Inferior parietal cortex (tissue), 1 donor: ENCODE data around the gene COA1.
A peak's percentile ranks its signal among the peaks of the same experiment; 100 is the strongest.

Source experiments
- DNase-seq: peaks from one replicate; pipeline ENCODE4 v3.0.0-alpha.2; 2016; ENCODE audit errors: extremely low spot score

Gene COA1

DNA sequence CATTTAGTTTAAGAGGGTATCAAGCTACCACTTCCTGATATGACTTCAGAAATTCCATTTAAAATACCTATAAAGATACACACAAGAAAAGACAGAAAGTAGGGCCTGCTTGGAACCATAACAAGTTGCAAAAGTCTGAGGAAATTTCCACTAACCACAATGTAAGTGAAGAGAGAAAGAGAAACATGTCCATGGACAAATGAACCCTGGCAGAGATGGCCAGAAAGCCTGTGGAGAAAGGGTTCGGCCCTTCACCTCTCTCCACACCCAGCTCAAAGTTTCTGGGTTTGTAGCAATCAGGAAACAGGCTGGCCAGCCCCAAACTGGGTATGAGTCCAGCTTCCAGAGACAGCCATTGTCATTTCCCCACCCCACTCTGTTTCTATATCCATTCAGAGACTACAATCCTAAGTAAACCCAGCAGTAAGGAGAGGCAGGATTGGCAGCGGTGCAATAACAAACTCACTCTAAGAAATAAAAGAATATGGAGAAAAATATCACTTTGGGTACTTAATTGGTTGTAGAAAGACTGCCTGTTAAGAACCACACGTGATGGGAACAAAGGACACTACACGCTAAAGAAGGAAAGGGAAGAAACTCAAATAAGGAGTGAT lies 75.3 kb downstream of the COA1 start:
- no peak for DNase-seq

DNA sequence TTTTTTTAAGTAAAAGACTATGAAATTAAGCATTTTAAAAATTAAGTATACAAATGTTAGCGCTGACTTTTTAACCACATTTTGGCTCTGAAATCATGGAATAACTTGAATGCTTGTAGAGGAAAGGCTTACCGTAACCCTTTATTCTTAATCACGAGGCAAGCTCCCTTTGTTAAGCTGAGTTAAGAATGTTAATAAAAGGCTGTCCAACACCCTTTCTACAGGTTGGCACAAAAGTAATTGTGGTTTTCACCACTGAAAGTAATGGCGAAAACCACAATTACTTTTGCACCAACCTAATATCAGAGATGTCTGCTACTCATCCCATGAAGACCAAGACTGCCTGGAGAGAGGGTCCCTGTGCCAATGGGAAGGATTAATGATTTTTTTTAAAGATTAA lies 75.9 kb downstream of the COA1 start:
- DNase-seq = no peak

DNA sequence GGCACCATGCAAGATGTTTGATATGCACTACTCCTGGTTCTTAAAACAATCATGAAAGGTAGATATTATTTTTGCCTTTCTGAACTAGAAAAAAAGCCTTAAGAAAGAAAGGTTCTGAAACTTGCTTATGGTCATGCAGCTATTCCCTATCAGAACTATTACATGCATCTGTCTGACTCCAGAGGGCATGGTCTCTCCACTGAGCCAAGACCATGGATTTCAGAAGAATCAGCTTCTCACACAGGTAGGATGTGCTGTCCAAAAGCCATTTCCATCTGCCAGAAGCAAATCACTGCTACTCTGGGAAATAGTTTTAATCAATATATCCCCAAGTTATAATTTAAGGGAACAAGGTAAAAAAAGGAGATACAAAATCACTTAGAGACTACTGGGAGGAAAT lies 77.0 kb downstream of the COA1 start:
- DNase-seq = no peak

DNA sequence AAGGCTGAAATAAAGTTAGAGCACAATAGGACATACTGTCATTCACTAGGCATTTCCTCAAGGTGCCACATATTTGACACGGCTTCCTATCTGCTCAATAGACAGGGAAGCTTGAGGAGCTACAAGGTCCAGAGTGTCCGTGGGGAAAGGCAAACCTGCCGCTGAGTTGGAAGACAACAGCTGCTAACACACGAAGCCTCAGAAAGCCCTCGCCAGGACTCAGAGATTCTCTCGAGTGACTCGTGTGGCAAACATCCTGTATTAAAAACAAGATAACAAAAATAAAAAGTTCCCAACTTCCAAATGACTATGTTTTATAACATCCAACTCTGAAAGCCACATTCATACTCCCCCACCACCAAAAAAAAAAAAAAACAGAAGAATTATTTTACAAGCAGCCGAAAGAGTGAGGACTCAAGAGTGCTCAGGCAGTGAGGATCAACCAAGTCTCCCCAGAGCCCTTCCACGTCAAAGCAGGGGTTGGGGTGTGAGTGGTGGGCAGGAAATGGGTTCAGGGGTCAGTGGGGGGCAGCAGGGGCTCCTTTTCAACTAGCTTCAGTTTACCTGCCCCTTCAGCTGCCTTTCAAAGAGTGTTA lies 78.8 kb downstream of the COA1 start:
- no peak for DNase-seq

DNA sequence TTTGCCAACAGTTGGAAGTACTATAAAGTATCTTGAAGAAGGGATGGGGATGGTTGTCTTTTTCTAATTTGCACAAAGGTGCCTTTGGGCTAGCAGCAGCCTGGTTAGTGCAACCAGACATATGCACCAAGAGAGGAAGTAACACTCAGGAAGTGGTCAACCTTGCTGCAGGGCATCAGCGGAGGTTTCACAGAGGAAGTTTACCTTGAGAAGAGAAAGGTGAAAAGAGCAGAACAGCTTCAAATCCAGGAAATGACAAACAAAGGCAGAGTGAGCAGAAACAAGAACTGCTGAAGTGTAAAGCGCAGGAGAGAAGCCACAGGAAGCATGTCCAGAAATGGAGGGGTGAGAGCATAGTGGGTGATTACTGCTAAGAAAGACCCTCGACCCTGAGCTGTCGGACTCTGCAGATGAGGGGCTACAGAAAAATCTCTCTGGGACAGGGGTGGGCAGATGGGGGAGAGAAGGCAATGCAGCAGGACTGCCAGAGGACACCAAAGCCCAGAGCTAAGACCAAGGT lies 79.5 kb downstream of the COA1 start:
- DNase-seq = peak; percentile 16

DNA sequence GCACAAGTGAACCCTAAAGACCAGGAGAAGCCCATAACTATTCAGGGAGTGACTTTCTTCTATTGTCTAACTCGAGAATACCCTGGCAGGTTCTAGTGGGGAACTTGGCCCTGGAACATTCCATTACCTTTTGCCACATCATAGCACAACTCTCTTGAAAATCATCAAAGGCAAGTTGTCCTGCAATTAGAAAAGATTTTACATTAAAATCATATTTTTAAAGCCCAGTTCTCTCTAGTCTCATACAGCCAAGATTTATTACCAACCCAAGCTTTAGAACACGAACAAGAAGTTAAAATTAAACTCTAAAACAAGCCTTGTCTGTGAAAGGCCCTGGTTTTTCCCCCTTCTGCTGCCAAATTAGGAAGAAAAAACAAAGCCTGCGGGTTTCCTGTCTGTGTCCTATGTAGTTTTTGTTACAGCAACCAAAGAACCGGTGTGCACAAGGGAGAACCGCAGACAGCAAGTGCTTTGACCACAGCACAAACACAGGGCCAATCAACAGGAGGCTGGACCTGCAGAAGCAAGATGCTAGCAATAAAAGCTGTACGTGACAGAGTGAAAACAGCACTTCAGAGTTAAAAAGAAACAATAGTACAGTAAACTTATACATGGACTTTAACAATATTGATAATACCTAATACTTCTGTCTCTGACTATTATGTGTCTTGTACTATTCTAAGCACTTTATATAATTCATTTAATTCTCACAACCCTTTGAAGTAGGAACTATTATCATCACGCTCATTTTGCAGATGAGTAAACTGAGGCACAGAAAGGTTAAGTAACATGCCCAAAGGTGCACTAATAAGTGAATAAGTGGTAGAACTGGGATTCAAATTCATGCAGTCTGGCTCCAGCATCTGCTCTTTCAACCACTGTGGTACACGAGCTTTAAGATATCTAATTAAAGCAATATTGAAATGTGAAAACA lies 80.6 kb downstream of the COA1 start:
- DNase-seq = peak; percentile 48

DNA sequence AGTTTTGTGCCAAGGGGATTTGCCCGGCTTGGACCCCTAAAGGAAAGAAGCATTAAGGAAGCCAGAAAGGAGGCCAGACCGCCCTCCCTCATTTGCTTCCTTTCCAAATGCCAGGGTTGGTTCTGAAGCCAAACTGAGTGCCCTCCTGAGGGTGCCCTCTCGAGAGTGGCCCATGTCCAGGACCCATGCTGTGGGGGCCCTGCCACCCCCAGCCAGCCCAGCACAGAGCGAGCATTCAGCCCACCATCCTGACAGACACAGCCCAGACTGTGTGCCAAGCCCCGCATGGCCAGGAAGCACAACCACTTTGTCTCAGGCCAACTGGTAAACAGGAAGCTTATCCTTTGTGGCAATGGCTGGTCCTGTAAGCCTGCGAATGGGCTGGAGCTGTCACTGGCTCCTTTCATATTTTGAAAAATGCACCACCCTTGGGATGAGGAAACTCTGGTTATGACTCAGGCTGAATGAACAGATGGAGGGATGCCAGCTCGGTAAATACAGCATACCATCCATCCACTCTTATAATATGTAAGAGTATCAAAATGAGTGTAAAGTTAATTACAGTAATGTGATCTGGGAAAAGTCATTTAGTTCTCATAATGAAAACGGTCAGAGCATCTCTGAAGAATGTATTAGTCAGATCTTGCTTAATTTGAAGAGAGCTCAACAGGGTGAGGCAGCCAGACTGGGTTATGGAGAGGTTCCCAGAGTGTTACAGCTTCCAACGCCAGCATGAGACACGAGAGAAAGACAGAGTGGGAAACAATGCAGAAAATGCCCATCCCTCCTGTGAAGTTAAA lies 81.5 kb downstream of the COA1 start:
- peak; percentile 65 for DNase-seq

DNA sequence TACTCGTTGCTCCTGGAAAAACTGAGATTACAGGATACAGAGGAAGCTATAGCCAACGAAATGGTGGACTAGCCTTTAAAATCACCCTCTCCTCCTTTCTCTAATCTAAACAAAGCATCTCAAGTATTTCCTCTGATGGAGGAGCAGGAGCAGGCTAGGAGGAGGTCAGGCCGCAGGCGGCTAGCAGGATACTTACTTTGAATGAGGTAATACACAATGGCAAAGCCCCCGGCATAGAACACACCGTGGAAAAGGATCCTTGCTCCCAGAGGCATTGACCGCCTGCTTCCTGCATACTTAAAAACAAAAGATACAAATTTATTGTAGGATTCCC lies 82.0 kb downstream of the COA1 start:
- no peak for DNase-seq

DNA sequence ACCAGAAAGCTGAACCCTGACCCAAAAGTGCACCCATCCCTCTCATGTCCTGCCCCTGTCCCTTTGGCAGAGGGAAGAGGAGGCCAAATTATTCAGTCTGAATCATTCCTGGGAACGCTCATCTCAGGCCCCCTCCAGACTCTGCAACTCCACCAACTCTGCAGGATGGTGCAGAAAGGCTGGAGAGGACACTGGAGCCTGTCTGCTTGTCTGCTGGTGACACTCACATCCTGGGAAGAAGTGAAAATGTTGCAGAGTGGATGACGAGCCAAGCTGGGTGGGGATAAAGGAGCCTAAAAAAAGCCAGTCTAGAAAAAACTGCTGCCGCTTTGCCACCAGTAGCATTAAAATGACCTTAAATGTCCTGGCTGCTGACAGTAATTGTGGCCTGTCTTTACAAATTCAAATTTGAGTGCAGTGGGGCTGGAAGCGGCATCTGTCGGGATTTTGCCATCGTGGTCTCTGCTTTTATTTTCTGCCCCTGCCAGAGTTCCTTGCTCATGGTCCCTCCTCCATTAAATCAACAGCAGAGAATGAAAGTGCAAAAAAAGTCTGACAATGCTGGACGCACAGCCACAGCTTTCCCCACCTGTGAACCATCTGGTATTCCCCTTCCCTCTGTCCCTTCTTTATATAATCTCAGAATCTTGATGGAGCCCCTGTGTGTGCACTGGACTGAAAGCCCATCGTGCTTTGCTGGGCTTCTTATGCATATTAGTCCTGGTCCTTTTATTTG lies 82.6 kb downstream of the COA1 start:
- peak; percentile 36 for DNase-seq

DNA sequence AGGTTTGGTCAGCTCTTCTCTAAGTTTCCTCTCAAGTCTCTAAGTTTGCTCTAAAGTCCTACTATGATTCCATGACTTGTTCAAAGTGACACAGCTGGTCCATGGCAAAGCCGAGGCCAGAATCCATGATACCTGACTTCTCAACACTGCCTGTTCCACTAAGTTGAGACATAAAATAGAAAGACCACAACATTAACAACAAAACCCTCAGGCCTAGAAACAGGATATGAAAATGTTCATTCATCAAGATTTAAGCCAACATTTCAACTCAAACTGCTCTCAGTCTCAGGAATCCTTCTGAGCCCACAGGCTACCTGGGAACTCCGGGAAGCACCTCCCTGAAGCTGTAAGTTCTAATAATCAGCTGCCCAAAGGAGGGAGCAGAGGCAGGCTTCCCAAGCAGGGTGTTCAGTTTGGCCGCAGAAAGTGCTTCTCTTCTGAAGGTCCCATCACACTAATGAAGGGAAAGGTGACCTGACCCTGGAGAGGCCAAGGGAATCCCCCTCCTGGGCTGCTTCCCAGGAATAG lies 83.6 kb downstream of the COA1 start:
- no peak for DNase-seq

DNA sequence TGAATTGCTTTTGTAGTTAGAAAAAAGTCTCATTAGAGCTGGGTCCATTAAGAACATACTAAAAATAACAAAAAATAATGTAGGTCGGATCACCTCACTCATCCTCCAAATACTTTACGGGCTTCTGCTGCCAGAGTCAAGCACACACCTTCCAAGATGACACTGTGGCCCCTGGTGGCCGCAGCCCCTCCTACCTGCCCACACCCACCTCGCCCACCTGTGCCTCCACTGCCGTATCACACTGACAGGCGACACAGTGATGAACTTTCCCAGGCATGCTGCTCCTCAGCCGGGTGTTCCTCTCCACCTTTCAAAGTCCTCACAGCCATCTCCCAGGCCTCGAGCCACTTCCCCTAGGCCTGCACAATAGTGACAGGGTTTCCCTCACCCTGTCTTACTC lies 85.5 kb downstream of the COA1 start:
- DNase-seq = no peak

DNA sequence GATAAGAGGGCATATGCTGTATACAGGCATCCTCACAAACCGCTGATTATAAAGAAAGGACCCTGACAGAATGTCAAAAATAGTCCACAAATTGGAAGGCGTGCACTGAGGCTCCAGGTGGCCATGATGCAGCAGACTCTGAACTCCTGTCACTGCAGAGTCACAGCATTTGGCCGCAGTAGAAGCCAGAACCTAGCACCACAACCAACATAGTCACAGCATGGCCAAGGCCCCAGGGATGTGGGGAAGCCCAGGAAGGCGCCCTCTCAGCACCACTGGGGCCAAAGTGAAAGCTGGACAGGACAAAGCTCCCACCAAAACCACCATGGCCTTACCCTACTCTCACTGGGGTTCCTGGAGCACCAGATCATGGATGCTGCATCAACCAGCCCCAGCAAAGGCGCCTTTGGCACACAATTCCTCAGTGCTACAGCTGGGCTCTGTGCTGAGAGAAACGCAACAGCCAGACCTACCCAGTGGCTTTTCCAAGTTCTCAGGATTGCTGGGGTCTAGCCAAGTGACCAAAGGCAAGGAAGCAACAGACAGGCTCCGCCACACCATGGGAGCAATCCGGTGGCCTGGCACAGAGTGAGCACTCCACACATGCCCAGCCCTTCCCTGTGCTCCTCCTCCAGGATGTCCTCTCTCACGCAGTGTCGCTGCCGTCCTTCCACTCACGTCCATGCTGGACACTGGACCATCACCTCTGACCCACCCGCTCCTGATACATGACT lies 86.3 kb downstream of the COA1 start:
- DNase-seq = no peak

DNA sequence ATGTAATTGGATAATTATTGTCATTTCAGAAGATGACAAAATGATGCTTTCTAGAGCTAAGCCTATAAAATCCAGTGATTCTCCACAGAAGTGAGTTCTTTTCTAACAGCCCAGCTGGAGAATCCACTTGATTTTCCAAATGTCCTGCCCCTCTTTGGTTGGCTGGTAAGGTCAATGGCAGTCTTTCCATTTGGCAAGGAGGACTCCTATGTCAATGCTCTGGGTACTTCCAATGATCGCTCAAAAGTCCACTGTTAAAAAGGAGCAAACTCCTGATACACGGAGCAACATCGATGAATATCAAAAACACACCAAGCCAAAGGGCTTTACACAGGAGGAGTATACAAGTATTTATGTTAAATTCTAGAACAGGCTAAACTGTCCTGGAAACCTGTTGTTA lies 88.6 kb downstream of the COA1 start:
- no peak for DNase-seq

DNA sequence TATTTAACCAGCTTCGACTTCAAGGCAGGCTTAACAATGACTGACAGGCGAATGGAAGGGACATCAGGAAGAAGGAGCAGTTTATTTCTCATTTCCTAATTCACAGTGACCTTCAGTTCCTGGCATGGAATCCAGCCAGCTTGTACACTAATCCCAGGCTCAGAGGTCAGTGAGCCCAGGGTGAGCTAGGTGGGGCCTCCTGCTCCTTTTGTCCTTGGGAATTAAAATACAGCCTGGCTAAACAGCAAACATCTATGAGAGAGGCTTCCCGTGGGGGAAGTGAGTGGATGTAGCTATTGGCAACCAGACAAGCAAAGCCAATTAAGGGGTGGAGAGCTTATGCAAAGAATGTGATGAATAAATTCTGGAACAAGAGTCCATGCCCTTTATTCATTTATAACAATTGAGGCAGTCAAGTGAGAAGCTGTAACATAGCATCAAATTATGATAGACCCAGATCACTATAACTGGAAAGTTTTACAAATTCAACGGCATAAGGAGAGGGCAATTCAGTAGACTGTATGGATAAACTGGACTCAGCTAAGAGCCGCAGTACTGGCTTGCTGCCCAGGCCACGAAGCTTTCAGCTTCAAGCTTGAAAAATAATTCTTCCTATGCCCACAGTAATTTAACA lies 89.3 kb downstream of the COA1 start:
- no peak for DNase-seq

DNA sequence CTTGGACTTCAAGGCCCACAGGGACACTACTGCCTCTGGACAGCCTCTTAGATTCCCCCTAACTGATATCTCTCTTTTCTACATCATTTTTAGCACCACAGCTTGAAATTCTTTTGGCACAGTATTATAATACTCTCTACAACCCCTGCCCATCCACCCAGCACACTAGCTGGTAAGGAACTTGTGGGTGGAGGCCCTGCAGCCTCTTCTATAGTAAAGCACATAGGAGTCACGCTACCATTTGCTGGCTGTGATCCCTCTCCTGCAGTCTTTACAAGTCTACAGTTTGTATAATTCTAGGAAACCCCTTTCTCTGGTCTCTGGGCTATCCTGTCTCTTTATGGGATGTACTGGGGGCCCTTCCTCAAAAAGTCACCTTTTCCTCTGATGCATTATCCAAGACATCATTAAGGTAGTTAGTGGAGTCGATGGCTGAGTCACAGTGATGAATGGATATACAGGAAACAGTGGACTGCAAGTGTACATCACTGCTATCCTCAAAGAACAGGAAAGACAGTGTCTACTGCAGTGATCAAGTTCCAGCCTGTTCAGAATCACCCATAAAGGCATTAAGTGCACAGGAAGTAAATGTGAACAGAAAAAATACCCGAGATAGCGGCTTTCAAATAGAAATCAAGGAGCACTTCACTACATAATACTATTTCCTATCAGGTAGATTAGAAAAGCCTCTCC lies 92.1 kb downstream of the COA1 start:
- DNase-seq = no peak

DNA sequence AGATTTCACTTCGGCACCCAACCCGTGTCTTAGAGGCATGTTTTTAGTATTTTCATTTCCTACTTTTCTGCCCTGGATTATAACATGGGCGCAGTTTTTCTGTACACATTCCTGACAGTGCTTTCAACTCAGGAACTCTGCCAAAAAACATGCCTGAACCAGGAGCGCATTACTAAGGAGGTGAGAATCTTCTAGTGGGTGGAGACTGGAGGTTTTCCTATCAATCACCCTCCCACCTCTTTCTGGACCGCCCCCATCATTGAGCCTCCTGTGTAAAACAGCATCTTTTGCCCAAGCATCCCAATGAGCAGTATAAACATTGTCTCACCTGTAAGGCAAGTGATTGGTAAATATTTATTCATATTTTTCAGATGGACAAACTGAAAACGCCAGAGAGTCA lies 93.2 kb downstream of the COA1 start:
- DNase-seq = no peak

DNA sequence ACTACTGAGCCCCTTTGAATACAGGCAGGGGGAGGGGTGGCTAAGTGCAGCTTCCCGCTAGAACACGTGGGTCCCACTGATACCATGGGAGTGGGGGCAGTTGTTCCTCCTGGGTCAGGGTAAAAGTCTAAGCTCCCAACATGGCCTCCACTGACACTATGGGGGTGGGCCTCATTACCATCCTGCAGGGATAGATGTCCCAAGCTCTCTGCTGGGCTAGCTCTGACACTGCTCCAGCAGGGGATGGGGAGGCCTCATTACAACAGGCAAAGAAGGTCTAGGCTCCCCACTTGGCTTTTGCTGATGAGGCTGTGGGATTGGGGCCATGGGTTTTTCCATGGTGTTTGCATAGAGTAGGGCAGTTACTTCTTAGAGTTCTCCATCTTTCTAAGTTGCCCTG lies 94.9 kb downstream of the COA1 start:
- DNase-seq = no peak

DNA sequence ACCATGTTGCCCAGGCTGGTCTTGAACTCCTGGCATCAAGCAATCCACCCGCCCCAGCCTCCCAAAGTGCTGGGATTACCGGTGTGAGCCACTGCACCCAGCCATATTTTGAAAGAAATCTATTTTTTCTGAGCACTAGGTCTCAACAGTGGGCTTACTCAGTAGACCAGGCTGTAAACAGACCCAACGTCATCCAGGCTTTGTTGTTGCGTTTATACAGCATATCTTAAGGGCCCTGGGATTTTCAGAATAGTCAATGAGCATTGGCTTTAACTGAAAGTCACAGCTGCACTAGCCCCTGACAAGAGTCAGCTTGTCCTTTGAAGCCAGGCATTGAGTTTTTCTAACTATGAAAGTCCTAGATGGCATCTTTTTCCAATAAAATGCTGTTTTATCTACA lies 96.6 kb downstream of the COA1 start:
- no peak for DNase-seq

DNA sequence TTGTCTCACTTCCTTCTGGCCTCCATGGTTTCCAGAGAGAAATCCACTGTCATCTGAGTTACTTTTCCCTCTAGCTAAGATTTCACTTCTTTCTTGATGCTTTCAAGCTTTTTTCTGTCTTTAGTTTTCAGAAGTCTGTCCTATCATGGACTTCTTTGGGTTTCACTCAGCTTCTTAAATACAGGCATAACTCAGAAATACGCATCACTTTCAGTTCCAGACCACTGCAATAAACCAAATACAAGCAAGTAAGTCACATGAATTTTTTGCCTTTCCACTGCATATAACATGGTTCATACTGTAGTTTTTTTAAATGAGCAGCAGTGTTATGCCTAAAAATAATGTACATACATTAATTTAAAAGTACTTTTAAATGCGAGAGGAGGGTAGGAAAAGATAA lies 97.8 kb downstream of the COA1 start:
- no peak for DNase-seq
